DMS153 treated with DMSO at 0.1 percent for 48 hours (cell line): Measurements from ENCODE around the gene MAP1LC3A.

Experiments
- DNase-seq: peaks from one replicate; lab custom pipeline; 2025; ENCODE audit not compliant: unreplicated experiment; lab: John Stamatoyannopoulos, UW

MAP1LC3A gene

DNA sequence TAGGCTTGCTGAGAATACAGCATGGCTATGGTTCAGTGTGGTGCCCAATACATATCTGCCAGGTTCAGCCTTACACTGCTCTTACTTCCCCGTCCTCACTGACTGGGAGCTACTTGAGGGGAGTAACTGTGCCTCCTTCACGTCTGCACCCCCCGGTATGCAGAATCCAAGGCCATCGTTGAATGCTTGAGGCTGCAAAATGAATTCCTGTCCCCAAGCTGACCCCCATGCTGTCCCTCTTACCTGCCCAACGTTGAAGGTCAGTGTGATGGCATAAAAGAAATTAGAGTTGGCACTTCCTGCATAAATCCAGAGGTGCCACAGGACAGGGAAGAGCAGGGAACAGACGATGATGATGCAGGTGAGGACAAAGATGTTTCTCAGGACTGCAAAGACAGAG, 16.3 kb downstream of the MAP1LC3A start:
- no peak for DNase-seq

- no peak for DNase-seq
These were observed 16.8 kb downstream of the MAP1LC3A start for GRCh38 chr20:34575271-34575670.

DNA sequence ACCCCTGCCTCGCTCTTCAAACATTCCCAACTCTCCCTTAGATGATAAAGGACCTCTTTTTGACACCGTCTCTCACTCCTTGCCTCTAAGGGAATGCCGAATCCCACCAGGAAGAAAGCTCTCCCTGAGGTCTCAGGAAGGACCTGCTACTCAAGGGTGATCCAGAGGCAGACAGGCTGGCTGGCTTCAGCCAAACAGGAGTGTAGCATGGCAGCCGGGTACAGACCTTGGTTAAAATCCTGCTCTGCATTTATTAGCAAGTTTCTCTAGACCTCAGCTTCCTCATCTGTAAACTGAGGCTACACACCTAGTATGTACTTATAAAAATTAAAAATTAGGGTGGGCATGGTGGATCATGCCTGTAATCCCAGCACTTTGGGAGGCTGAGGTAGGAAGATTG, 17.2 kb downstream of the MAP1LC3A start:
- no peak for DNase-seq

DNA sequence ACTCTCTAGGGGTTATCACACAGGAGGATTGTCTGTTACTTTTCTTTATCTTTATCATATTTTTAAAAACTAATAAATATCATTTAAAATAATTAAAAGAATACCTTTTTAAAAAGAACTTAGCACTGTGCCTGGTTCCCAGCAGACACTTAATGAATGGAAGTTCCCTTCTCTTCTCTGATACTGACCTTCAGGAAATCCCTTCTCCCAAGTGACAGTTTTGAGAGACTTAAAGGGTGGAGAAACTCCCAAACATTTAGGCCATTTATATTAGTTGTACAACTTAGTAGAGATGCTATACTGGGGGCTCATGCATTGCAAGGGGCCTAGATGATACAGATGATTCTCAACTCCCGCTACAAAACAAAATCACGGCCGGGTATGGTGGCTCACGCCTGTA, 18.5 kb downstream of the MAP1LC3A start:
- no peak for DNase-seq

- no peak for DNase-seq
These were observed 19.5 kb downstream of the MAP1LC3A start for GRCh38 chr20:34578025-34578424.

- DNase-seq, result no peak
These were observed 20.0 kb downstream of the MAP1LC3A start for GRCh38 chr20:34578521-34578920.

- DNase-seq, result peak; percentile 40
These were observed 20.9 kb downstream of the MAP1LC3A start for GRCh38 chr20:34579191-34579978.

- peak; percentile 41 for DNase-seq
These were observed 21.7 kb downstream of the MAP1LC3A start for GRCh38 chr20:34579979-34580940.

- peak; percentile 56 for DNase-seq
These were observed 23.0 kb downstream of the MAP1LC3A start for GRCh38 chr20:34581341-34582184.

GRCh38 chr20:34582221-34582620, 23.7 kb downstream of the MAP1LC3A start:
- no peak for DNase-seq

DNA sequence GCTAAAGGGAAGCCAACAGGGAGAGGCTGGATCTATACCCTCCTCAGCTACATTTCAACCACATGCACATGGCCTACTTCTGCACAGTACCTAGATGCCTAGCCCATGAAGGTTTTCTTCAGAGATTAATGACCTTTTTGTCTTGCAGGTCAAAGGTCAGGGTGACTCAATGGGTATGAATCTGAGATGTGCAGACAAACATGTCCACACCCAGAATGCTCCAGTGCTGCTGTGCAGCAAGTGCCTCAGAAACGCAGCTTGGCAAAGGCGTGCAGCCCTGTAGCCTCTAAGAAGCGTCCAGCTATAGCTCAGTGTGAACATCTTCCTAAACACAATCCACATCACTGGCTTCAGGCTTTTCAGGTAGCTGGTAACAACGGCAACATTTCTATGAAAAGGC, 24.4 kb downstream of the MAP1LC3A start:
- no peak for DNase-seq

DNA sequence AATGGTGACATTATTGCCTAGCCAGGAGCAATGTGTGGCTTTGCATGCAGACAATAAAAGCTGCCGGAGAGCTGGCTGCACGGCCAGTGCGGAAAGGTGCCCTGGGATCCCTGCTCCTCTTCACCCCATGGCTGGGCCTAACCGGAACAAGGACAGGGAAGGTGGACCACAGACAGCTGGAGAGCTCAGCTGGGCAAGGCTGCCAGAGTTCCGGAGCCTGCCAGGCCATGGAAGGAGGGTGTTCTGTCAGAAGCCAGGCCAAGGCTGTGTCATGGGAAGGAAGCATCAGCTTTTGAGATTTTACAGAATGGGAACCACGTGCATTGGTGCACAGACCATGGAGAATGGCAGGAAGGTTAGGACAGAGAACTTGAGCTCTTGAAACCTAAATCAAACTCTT, 25.0 kb downstream of the MAP1LC3A start:
- no peak for DNase-seq

GRCh38 chr20:34585019-34585418, 26.5 kb downstream of the MAP1LC3A start:
- DNase-seq, result no peak

DNA sequence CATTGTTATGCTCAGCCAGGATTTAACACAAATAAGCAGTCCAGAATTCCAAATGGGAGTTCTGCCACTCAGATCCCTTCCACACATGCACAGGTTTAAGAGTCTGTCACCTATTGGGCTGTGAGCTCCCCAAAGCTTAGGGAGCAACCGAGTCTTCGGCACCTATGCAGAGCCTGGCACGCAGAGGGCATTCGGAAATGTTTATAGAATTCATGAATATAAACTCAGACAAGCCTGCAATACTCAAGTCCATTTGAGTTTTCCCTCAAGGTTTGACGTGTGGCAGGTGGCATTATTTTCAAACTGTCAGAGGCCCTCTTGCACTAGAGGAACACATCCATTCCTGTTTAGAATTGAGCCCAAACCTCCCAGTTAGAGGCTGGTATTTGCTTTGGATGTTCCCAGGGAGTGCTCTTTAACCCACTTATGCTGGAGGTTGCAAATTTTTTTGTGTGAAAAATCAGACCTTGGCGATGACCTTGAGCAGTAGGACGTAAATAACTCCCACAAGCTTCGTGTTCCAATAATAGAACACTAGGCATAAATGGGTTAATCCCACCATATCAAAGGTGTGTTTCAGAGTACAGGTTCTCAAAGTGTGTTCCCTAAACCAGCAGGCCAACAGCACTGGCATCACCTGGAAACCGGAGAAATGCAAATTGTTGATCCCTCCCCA, 28.1 kb downstream of the MAP1LC3A start:
- DNase-seq, result no peak

GRCh38 chr20:34595377-34596184, 37.1 kb downstream of the MAP1LC3A start:
- no peak for DNase-seq

GRCh38 chr20:34600892-34601653, 42.6 kb downstream of the MAP1LC3A start:
- no peak for DNase-seq

- no peak for DNase-seq
These were observed 46.7 kb downstream of the MAP1LC3A start for GRCh38 chr20:34604980-34605788.

DNA sequence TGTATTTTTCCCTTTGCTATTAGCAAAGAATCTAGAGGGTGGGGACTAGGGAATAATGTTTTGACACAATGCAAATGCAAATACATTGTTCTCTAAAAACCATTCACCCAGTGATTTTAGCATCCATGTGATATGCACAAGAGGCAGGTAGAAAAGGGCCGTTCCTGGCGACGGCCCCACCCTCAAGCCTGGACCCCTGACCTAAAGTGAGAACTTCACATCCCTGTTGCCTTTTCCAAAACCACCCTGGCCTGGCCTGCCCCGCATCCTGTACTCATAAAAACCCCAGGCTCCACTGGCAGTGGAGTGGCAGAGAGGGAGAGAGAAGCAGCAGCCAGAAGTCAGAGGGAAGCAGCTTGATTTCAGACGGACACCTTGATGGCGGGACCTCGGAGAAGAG, 48.5 kb downstream of the MAP1LC3A start:
- no peak for DNase-seq
